Hair follicle dermal papilla cell (primary cell): ENCODE data around the gene PAPPA. TPM values are rescaled to one million over a fixed set of nuclear protein-coding genes. Genes with fewer than 3 reads are reported as not detected.

Experiments
- total RNA-seq: library from RNA; depleted of rRNA; stranded (reverse); fragments of >200 nt; gene quantifications from 2 replicates; pipeline ENCODE4 v1.2.3, GENCODE V29; 2012

The PAPPA gene
- total RNA-seq, result 165 and 230 TPM in 2 replicates

GRCh38 chr9:116153765-116154333, at the start of gene PAPPA:
PAPPA (plus strand) TSS chr9:116153791; CDS start chr9:116154173, 382 bp downstream.

